Hepatocyte (in vitro differentiated cells): ENCODE measurements around the gene CCM2.

Experiments
- CTCF ChIP-seq: fragments of 200-600 bp; sonication (generic); IDR thresholded peaks from 2 replicates; pipeline ENCODE4 v1.5.1; 2016; ENCODE audit warnings: antibody characterized with exemption, mild to moderate bottlenecking; ENCODE audit not compliant: poor library complexity
- EZH2 ChIP-seq: fragments of 200-600 bp; sonication (generic); IDR thresholded peaks from 2 replicates; pipeline ENCODE4 v1.6.1; 2016; ENCODE audit warnings: antibody characterized with exemption, mild to moderate bottlenecking, borderline replicate concordance
- EZH2phosphoT487 ChIP-seq: fragments of 200-600 bp; sonication (generic); IDR thresholded peaks from one replicate; pipeline ENCODE4 v1.6.1; 2018; ENCODE audit warnings: antibody characterized with exemption, mild to moderate bottlenecking, low read depth, moderate library complexity; ENCODE audit not compliant: unreplicated experiment, severe bottlenecking

GRCh38 chr7:45088821-45089340 is 88.9 kb downstream of the CCM2 start, which contains the start of gene NACAD:
- TF ChIP-seq CTCF (no peak), EZH2 (no peak), EZH2phosphoT487 (no peak)
